NCI-H1694 treated with DMSO at 0.1 percent for 48 hours (cell line): ENCODE results near the gene RAB11A.
"Not testable (repeated sequence)": the region's sequence is repeated elsewhere in the genome, so short reads cannot be mapped to it uniquely, and the experiment has no call there.

ENCODE experiments used
- DNase-seq: peaks from one replicate; lab custom pipeline; 2025; lab: John Stamatoyannopoulos, UW

The RAB11A gene

GRCh38 chr15:65845826-65846519, 23.3 kb upstream of the RAB11A start:
- DNase-seq: no peak

GRCh38 chr15:65847989-65848388, 21.3 kb upstream of the RAB11A start:
- no peak for DNase-seq

GRCh38 chr15:65851981-65852380, 17.3 kb upstream of the RAB11A start:
- no peak for DNase-seq

- peak; percentile 13 for DNase-seq
Observed at GRCh38 chr15:65856821-65857455, 12.4 kb upstream of the RAB11A start.

- DNase-seq: no peak
Observed at GRCh38 chr15:65857718-65858402, 11.4 kb upstream of the RAB11A start.

GRCh38 chr15:65862682-65863081, 6.6 kb upstream of the RAB11A start:
- peak; percentile 69 for DNase-seq

GRCh38 chr15:65863106-65863505, 6.2 kb upstream of the RAB11A start:
- no peak for DNase-seq

- DNase-seq: no peak
Observed at GRCh38 chr15:65867244-65867643, 2.0 kb upstream of the RAB11A start.

GRCh38 chr15:65867933-65868332, 1.4 kb upstream of the RAB11A start:
- not testable (repeated sequence) for DNase-seq

- DNase-seq: no peak
Observed at GRCh38 chr15:65868546-65869125, 655 bp upstream of the RAB11A start.

GRCh38 chr15:65869954-65870871, 922 bp downstream of the RAB11A start:
- no peak for DNase-seq

GRCh38 chr15:65870889-65871533, 1.7 kb downstream of the RAB11A start:
- DNase-seq: no peak

- DNase-seq: not testable (repeated sequence)
Observed at GRCh38 chr15:65871886-65872285, 2.6 kb downstream of the RAB11A start.

GRCh38 chr15:65872596-65872995, 3.3 kb downstream of the RAB11A start:
- not testable (repeated sequence) for DNase-seq

- DNase-seq: no peak
Observed at GRCh38 chr15:65873256-65873655, 4.0 kb downstream of the RAB11A start.

GRCh38 chr15:65875458-65875857, 6.2 kb downstream of the RAB11A start:
- no peak for DNase-seq

GRCh38 chr15:65877749-65878148, 8.5 kb downstream of the RAB11A start:
- DNase-seq: no peak

GRCh38 chr15:65881766-65882434, 12.6 kb downstream of the RAB11A start:
- DNase-seq: no peak

- no peak for DNase-seq
Observed at GRCh38 chr15:65883571-65883970, 14.3 kb downstream of the RAB11A start.

GRCh38 chr15:65884511-65884910, 15.2 kb downstream of the RAB11A start:
- DNase-seq: no peak
